GM23248 (cell line): ENCODE results near the gene CD33.

Experiments used
- EZH2 ChIP-seq: fragments of 200-600 bp; sonication (generic); IDR thresholded peaks from 2 replicates; pipeline ENCODE4 v1.6.1; 2018; ENCODE audit warnings: antibody characterized with exemption, mild to moderate bottlenecking; ENCODE audit not compliant: insufficient read depth, poor library complexity, severe bottlenecking
- EZH2phosphoT487 ChIP-seq: fragments of 200-600 bp; sonication (generic); IDR thresholded peaks from 2 replicates; pipeline ENCODE4 v1.6.1; 2018; ENCODE audit warnings: antibody characterized with exemption, moderate library complexity, mild to moderate bottlenecking, low read depth; ENCODE audit not compliant: insufficient read depth

- TF ChIP-seq EZH2 = no peak
- no peak for TF ChIP-seq EZH2phosphoT487
These were observed 26.6 kb downstream of the CD33 start for GRCh38 chr19:51251468-51251820.
